DLD1 (cell line): Measurements from ENCODE around the gene TOR4A.

Experiments used
- in situ Hi-C: cut with HindIII; loops from 2 replicates; pipeline ENCODE4 v1.10.0; 2017; ENCODE audit warnings: low sequenced_read_pairs

TOR4A gene

DNA sequence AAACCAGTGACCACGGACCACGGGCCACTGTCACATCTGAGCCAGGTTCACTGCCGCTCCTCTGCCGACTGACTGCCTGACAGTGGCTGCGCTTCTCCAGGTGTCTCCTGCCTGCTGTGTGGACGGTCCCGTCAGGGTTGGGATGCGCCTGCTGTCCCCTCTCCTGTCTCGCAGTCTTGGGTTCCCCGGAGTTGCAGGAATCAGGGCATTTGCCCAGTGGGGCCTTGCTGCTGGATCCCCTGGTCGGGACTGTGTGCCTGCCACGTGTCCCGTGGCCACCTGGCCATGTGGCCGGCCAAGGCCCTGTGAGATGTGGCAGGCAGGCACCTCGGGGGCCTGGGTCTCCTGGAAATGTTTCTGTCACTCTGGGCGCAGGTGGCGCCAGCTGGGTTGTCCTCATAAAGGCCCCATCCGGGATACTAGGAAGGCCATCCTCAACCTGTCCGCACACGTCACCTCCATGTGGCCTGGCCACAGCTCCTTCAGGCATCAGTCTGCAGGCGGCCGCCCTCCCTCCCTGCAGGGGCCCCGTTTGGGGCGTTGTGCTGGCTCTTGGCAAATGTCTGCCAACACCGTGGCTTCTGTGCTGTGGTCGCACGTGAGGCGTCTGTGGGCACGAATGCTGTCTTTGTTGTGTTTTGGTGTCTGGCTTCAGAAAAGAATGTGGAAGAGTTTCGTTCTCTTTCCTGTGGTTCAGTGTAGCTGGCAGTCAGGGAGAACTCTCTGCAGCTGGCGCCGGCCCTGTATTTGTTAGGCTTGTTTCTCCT is 6.4 kb upstream of the TOR4A start:
- in situ Hi-C loops = no loop called here

DNA sequence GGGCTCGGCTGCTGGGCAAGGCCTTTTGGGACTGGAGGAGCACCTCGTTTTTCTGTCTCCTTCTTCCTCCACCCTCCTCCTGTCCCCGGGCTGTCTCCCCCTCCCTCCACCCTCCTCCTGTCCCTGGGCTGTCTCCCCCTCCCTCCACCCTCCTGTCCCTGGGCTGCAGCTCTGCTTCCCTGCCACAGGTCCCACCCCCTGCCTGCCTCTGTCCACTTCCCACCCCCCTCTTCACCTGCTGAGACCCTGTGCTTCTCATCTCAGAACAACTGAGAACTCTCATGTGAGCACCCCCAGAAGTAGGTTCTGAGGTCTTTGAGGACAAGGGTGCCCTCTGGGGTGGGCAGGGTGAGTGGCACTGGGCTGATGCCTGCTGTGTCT is 5.8 kb upstream of the TOR4A start:
- in situ Hi-C loops = no loop called here

DNA sequence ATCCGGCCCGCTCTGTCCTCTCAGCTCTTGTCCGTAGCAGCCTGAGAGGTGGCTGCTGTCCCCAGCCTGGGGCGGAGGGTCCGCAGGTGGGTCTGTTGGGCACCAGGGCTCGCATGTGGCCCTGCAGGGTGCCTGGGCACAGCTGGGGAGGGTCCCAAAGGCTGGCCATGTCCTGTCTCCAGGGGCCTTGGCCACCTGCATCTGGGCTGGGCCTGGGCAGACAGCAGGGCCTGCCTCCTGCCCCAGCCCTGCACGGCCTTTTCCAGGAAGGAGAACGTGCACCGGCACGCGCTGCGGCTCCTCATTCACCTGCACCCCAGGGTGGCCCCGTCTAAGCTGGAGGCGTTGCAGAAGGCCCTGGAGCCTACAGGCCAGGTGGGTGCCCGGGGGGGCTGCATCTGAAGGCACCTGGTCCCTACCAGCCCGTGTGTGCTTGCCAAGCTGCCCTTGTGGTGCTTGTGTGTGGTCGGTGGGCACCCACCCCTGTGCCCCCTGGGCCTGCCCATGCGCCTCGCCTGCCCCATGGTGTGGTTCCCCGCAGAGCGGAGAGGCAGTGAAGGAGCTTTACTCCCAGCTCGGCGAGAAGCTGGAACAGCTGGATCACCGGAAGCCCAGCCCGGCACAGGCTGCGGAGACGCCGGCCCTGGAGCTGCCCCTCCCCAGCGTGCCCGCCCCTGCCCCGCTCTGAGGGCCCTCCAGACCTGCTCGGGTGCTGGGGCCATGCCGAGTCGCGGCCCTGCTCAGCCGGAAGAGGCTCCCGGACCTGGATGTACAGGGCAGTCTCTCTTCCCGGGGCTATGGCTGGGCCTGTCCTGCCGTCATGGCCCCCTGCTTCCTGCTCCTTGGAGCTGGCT is 5.1 kb upstream of the TOR4A start:
- in situ Hi-C loops = no loop called here

DNA sequence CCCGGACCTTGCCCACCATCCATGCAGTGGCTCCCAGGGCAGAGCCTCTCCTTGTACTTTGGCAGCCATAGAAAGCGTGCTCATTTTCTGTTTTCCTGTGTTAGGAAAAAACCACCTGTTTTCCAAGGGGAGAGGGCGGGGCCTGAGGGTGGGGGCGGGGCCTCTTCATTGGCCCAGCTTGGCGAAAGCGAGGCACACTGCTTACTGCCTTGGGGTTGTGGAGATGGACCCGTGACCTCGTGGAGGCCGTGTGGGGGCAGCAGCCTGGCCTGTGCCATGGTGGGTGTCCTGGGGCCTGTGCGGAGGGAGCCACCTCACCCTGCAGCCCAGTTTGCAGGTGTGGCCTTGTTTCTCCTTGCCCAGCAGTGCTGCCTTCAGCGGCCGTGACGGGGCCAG is 4.4 kb upstream of the TOR4A start:
- in situ Hi-C loops = no loop called here

DNA sequence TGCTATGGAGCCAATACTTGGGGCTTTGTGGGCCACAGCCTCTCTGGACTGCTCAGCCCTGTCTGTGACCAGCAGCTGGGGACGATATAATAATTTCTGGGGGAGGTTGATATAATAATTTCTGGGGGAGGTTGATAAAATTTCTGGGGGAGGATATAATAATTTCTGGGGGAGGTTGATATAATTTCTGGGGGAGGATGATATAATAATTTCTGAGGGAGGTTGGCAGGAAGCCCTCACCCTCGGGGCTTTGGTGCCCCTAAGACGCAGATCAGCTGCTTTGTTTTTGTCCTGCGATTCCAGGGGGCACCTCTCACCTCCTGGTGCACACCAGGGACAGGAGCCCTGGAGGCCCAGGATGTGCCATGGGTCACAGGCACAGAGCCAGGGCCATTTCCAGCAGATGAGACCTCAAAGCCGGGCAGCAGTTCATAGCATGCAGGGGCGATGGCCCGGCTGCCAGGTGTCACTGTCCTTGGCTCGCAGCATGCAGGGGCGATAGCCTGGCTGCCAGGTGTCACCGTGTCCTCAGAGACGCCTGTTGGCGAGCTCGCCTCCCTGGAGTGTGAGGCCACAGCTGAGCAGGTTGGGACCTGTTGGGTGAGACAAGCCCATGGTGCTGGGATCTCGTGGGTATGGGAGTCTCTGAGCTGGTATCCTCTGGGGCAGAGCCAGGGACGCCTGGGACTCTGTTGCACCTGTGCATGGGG is 3.8 kb upstream of the TOR4A start:
- in situ Hi-C loops = no loop called here

DNA sequence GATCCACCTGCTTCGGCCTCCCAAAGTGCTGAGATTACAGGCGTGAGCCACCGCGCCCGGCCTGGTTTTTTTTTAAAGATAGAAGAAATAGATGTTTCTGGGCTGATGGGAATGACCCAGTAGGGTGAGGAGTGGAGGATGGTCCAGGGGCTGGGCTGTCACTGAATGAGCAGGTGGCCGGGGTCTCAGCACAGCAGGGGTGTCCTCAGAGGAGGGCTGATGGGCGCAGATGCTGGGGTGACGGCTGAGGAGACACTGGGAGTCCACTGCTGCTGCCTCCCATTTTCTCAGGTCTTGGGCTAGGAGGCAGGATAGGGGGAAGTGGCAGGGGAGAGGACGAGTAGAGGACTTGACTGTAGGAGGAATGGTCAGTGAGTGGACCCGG is 2.3 kb upstream of the TOR4A start:
- in situ Hi-C loops = no loop called here

GRCh38 chr9:137275588-137276472 is 1.7 kb upstream of the TOR4A start:
- in situ Hi-C loops = no loop called here

- in situ Hi-C loops = no loop called here
Measured at GRCh38 chr9:137276473-137277328, 825 bp upstream of the TOR4A start.

GRCh38 chr9:137278061-137278701 is 655 bp downstream of the TOR4A start:
- in situ Hi-C loops = no loop called here

DNA sequence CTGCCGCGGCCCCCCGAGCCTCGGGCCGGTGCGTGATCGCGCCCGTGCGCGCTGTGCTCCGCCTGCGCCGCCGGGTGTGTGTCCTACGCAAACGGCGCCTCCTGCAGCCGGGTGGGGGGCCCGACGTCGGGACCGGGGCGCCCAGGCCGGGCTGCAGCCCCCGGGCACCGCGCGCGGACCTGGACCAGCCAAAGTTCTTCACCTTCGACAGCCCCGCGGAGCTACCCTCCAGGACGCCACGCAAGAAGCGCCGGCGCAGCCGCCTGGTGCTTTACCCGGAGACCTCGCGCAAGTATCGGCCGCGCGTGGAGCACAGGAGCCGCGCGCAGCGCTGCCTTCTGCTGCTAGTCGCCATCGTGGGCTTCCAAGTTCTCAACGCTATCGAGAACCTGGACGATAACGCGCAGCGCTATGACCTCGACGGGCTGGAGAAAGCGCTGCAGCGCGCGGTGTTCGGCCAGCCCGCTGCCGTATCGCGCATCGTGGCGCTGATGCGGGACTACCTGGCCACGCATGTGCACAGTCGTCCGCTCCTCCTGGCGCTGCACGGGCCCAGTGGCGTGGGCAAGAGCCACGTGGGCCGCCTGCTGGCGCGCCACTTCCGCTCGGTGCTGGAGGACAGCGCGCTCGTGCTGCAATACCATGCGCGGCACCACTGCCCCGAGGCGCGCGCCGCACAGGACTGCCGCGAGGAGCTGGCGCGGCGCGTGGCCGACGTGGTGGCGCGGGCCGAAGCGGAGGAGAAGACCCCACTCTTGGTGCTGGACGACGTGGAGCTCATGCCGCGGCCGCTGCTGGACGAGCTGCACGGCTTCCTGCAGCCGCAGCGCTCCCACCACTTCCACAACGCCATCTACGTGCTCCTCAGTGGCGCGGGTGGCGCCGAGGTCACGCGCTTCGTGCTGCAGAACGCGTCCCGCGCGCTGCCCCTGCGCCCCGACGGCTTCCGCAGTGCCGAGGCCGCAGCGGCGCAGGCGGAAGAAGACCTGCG is 1.5 kb downstream of the TOR4A start:
- in situ Hi-C loops = no loop called here

GRCh38 chr9:137279741-137280473 is 2.4 kb downstream of the TOR4A start:
- in situ Hi-C loops = no loop called here

DNA sequence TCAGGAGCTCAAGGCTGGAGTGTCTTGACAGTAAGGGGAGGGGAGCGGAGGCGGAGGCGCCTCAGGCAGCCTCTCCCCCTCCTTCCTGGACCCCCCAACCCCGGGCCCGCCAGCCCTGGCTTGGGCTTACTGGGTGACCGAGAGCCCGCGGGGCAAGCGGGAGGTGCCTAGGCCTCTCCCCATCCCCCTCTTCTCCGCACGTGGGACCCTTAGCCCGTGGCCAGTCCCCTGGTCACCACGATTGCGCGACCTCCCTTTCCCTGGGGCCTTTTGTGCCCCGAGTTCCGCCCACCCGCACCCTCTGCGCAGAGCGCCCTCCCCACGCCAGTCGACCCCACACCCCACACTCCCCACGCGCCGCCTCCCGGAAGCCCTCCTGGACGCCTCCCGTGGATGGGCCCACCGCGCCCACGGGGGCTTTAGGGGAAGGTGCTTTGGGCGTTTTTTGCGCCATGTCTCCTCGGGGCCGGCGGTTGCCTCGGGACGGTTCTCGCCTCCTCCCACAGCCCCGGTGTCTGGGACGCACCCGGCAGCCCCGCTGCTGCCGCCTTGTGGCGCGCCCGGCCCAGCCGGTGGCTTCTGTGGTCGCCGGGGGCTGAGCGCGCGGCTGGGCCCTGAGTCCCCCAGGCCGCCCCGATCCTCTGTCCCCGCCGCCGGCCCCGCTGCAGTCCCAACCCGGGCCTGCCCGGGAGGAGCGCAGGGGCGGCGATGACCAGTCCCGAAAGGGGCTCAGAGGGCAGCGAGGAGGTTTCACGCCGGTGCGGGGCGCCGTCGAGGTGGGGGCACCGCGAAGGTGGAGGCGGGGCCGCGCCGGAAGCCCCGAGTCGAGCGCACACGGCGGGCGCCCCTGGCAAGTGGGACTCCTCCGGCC is 3.2 kb downstream of the TOR4A start:
- in situ Hi-C loops = no loop called here

GRCh38 chr9:137281345-137282116 is 4.0 kb downstream of the TOR4A start:
- in situ Hi-C loops = no loop called here

GRCh38 chr9:137286975-137287383 is 9.5 kb downstream of the TOR4A start:
- in situ Hi-C loops = no loop called here

GRCh38 chr9:137293094-137293481 is 15.6 kb downstream of the TOR4A start:
- in situ Hi-C loops = no loop called here
